ENCODE results near the gene CAGE1. TPM values are rescaled to one million over a fixed set of nuclear protein-coding genes. Genes with fewer than 3 reads are reported as not detected.
A peak's percentile ranks its signal among the peaks of the same experiment; 100 is the strongest.

CAGE1 gene
- total and polyA plus RNA-seq, 10 of the 15 experiments (the other 5 are each of a cell fraction or from before 2014, with no cell fraction given), result 0.03 to 0.42 (median 0.08) TPM; not detected in 3

GRCh38 chr6:7312616-7313504, 76.7 kb downstream of the CAGE1 start, which contains the start of gene SSR1 (continued):
- TF ChIP-seq CEBPZ (IDR thresholded peaks at IDR 0.05; ENCODE audit: low read depth, low read length) (no peak), ZBED1 (IDR thresholded peaks at IDR 0.05; ENCODE audit: borderline replicate concordance) (no peak), ETV6 (conservative IDR thresholded peaks at IDR 0.05 in 1 of 2, IDR thresholded peaks at IDR 0.05 in 1 of 2; ENCODE audit: borderline replicate concordance in 1 of 2, low read depth in 1 of 2) (peak in 1 of 2 experiments; percentile 48; a peak in 1 of 4 replicates), CHD1 (IDR thresholded peaks at IDR 0.05; ENCODE audit: low read depth, low read length) (no peak), PML (IDR thresholded peaks at IDR 0.05; ENCODE audit: low read length) (peak; percentile 86), RBBP5 (conservative IDR thresholded peaks at IDR 0.05) (no peak), SREBF2 (IDR thresholded peaks at IDR 0.05; ENCODE audit: low read length) (no peak), ZNF274 (IDR thresholded peaks at IDR 0.05; ENCODE audit: insufficient read depth, insufficient read length) (no peak), BCL11A (IDR thresholded peaks at IDR 0.05; ENCODE audit: low read depth, low read length) (peak; percentile 31; the same call in 1 of the 2 replicates), RELA (IDR thresholded peaks at IDR 0.05; ENCODE audit: borderline replicate concordance, partially characterized antibody) (peak; percentile 85), POLR2A (IDR thresholded peaks at IDR 0.05; ENCODE audit: low read depth, low read length) (peak; percentile 96), E2F4 (IDR thresholded peaks at IDR 0.05; ENCODE audit: low read depth, low read length) (no peak), POLR2AphosphoS5 (IDR thresholded peaks at IDR 0.05; ENCODE audit: low read length) (peak; percentile 89; the same call in 1 of the 2 replicates), ZBTB11 (CRISPR knock-in tag; IDR thresholded peaks at IDR 0.05) (no peak), SMARCA5 (IDR thresholded peaks at IDR 0.05) (no peak), SKIL (IDR thresholded peaks at IDR 0.05; ENCODE audit: low read depth, poor library complexity, severe bottlenecking) (peak; percentile 16), GABPA (IDR thresholded peaks at IDR 0.05; ENCODE audit: low read depth) (0 out of 2 replicates have a peak, but pooled peaks have one; percentile 53), TCF7 (IDR thresholded peaks at IDR 0.05; ENCODE audit: borderline replicate concordance) (no peak), YBX1 (IDR thresholded peaks at IDR 0.05) (no peak), ATF3 (IDR thresholded peaks at IDR 0.05; ENCODE audit: borderline replicate concordance, extremely low read depth, low read depth, low read length) (peak; percentile 70; the same call in 1 of the 2 replicates)

Data from GM12878 (cell line).